H1 (cell line): Measurements from ENCODE around the gene HSPA2. TPM values are rescaled to one million over a fixed set of nuclear protein-coding genes. Genes with fewer than 3 reads are reported as not detected.

Experiments used
- CTCF ChIA-PET: fragments of 300-600 bp; sonication (Branson Sonifier 250); formaldehyde crosslinking; loops from one replicate; lab custom pipeline; 2021; ENCODE audit not compliant: partially characterized antibody; lab: Charles Lee
- POLR2A ChIA-PET: fragments of 300-600 bp; sonication (Branson Sonifier 250); formaldehyde crosslinking; loops from one replicate; lab custom pipeline; 2021; ENCODE audit warnings: inconsistent platforms; ENCODE audit not compliant: partially characterized antibody; lab: Charles Lee
- DNase-seq, 2 experiments: peaks; one replicate each; pipeline versions ENCODE4 v3.0.0 to v3.0.0-alpha.2; 2010 to 2022; ENCODE audit warnings: low spot score in 2 of 2, low read depth in 1 of 2, mixed read lengths in 1 of 2
- FAIRE-seq: peaks from 2 replicates; lab custom pipeline; 2011; peaks lifted over from hg19 to GRCh38; lab: Jason Lieb, UNC
- H2AFZ ChIP-seq: 2 replicates; pipeline ENCODE4 v1.8.1; 2012; ENCODE audit warnings: low read length, inconsistent platforms
- H2AK5ac ChIP-seq: 2 replicates; pipeline ENCODE4 v1.6.1; 2013; ENCODE audit warnings: low read depth, low read length
- H2BK120ac ChIP-seq: replicated peaks from 2 replicates; pipeline ENCODE3; 2013; ENCODE audit warnings: low read depth, low read length, inconsistent platforms
- H2BK12ac ChIP-seq: 2 replicates; pipeline ENCODE4 v1.6.1; 2013; ENCODE audit warnings: low read depth, low read length
- H2BK15ac ChIP-seq: 2 replicates; pipeline ENCODE4 v1.6.1; 2013; ENCODE audit warnings: low read length
- H2BK20ac ChIP-seq: 2 replicates; pipeline ENCODE4 v1.6.1; 2013; ENCODE audit warnings: low read length
- H2BK5ac ChIP-seq: 2 replicates; pipeline ENCODE4 v1.6.1; 2013; ENCODE audit warnings: low read depth, low read length
- H3K14ac ChIP-seq: 2 replicates; pipeline ENCODE4 v1.6.1; 2013; ENCODE audit warnings: inconsistent platforms; ENCODE audit not compliant: insufficient read length
- H3K18ac ChIP-seq: 2 replicates; pipeline ENCODE4 v1.6.1; 2013; ENCODE audit warnings: low read length; ENCODE audit errors: extremely low read depth
- H3K23ac ChIP-seq: 2 replicates; pipeline ENCODE4 v1.6.1; 2013; ENCODE audit warnings: inconsistent platforms; ENCODE audit not compliant: insufficient read length
- H3K23me2 ChIP-seq: 2 replicates; pipeline ENCODE4 v1.6.1; 2013; ENCODE audit warnings: low read depth, low read length
- H3K27ac ChIP-seq: 2 replicates; pipeline ENCODE4 v1.6.1; 2011; ENCODE audit warnings: low read depth, low read length, inconsistent platforms
- H3K27me3 ChIP-seq, 4 experiments: replicated peaks in 1 of 4; 1 replicate in 1 of 4; 2 replicates in 3 of 4; pipeline versions ENCODE4 v1.6.1 to v1.8.1; 2011 to 2013; ENCODE audit warnings: low read length in 3 of 4, mild to moderate bottlenecking in 3 of 4, inconsistent platforms in 2 of 4, mixed read lengths in 2 of 4, moderate library complexity in 1 of 4; ENCODE audit not compliant: control insufficient read depth in 3 of 4, insufficient read depth in 3 of 4; ENCODE audit errors: extremely low read depth in 1 of 4
- H3K36me3 ChIP-seq, 4 experiments: 2 replicates each; pipeline versions ENCODE4 v1.6.1 to v1.8.1; 2011 to 2013; ENCODE audit warnings: mild to moderate bottlenecking in 4 of 4, low read length in 3 of 4, moderate library complexity in 2 of 4, control low read depth in 1 of 4, inconsistent platforms in 1 of 4; ENCODE audit not compliant: insufficient read depth in 4 of 4, control insufficient read depth in 2 of 4
- H3K4ac ChIP-seq: replicated peaks from 2 replicates; pipeline ENCODE3; 2013; ENCODE audit warnings: low read length, low read depth, mixed read lengths, inconsistent platforms; ENCODE audit not compliant: insufficient read length
- H3K4me1 ChIP-seq, 4 experiments: replicated peaks in 1 of 4; 1 replicate in 1 of 4; 2 replicates in 3 of 4; pipeline versions ENCODE4 v1.6.1 to v1.8.1; 2011 to 2013; ENCODE audit warnings: low read length in 3 of 4, inconsistent platforms in 2 of 4, mixed read lengths in 1 of 4; ENCODE audit not compliant: insufficient read depth in 4 of 4, control insufficient read depth in 3 of 4
- H3K4me2 ChIP-seq, 2 experiments: 2 replicates each; pipeline versions ENCODE4 v1.6.1 to v1.8.1; 2011 to 2013; ENCODE audit warnings: low read depth in 2 of 2, low read length in 2 of 2, control low read depth in 1 of 2, inconsistent platforms in 1 of 2, mild to moderate bottlenecking in 1 of 2; ENCODE audit not compliant: insufficient read depth in 1 of 2
- H3K4me3 ChIP-seq, 4 experiments: fragments of 200-600, 300-600 bp in 1 of 4; sonication (generic), shearing (Covaris generic), sonication (Bioruptor Twin) in 1 of 4; 2 replicates each; pipeline versions ENCODE4 v1.5.1 to v1.8.1; 2011 to 2016; ENCODE audit warnings: low read length in 4 of 4, low read depth in 3 of 4, control low read depth in 2 of 4, inconsistent platforms in 2 of 4, mild to moderate bottlenecking in 2 of 4, mixed read lengths in 1 of 4, moderate library complexity in 1 of 4; ENCODE audit not compliant: insufficient read depth in 2 of 4; ENCODE audit errors: extremely low read depth in 1 of 4
- H3K56ac ChIP-seq: replicated peaks from 2 replicates; pipeline ENCODE3; 2013; ENCODE audit warnings: low read depth, mild to moderate bottlenecking, mixed read lengths, low read length, inconsistent platforms; ENCODE audit not compliant: insufficient read length
- H3K79me1 ChIP-seq: 2 replicates; pipeline ENCODE4 v1.6.1; 2013; ENCODE audit warnings: low read depth, low read length, control low read depth
- H3K79me2 ChIP-seq, 2 experiments: 2 replicates each; pipeline versions ENCODE4 v1.6.1 to v1.8.1; 2012 to 2013; ENCODE audit warnings: low read length in 2 of 2, mild to moderate bottlenecking in 2 of 2, inconsistent platforms in 1 of 2; ENCODE audit not compliant: insufficient read depth in 2 of 2, control insufficient read depth in 1 of 2
- H3K9ac ChIP-seq, 4 experiments: replicated peaks in 1 of 4; 1 replicate in 1 of 4; 2 replicates in 3 of 4; pipeline versions ENCODE4 v1.6.1 to v1.8.1; 2011 to 2013; ENCODE audit warnings: low read depth in 3 of 4, low read length in 3 of 4, control low read depth in 2 of 4, mild to moderate bottlenecking in 2 of 4, moderate library complexity in 2 of 4, inconsistent platforms in 1 of 4; ENCODE audit errors: extremely low read depth in 1 of 4
- H3K9me3 ChIP-seq, 2 experiments: 2 replicates each; pipeline versions ENCODE4 v1.6.1 to v1.8.1; 2012 to 2013; ENCODE audit warnings: mild to moderate bottlenecking in 2 of 2, moderate library complexity in 2 of 2, control low read depth in 1 of 2, inconsistent platforms in 1 of 2, low read depth in 1 of 2, low read length in 1 of 2, mixed read lengths in 1 of 2; ENCODE audit not compliant: insufficient read depth in 2 of 2
- H4K20me1 ChIP-seq, 2 experiments: replicated peaks in 1 of 2; 2 replicates each; pipeline versions ENCODE3 to v1.8.1; 2011 to 2013; ENCODE audit warnings: inconsistent platforms in 2 of 2, low read length in 2 of 2, mild to moderate bottlenecking in 1 of 2; ENCODE audit not compliant: insufficient read depth in 2 of 2, control insufficient read depth in 1 of 2
- H4K5ac ChIP-seq: 2 replicates; pipeline ENCODE4 v1.6.1; 2013; ENCODE audit warnings: low read length, low read depth, mixed read lengths, inconsistent platforms; ENCODE audit not compliant: insufficient read length
- H4K8ac ChIP-seq: 2 replicates; pipeline ENCODE4 v1.8.0; 2013; ENCODE audit warnings: mild to moderate bottlenecking, moderate library complexity, low read length, inconsistent platforms; ENCODE audit not compliant: insufficient read depth; ENCODE audit errors: extremely low read depth
- H4K91ac ChIP-seq: replicated peaks from 2 replicates; pipeline ENCODE3; 2013; ENCODE audit warnings: low read length, mixed read lengths, inconsistent platforms; ENCODE audit not compliant: insufficient read length
- CHD1 ChIP-seq: IDR thresholded peaks from 2 replicates; pipeline ENCODE4 v1.6.1; 2012; ENCODE audit warnings: low read depth, low read length, improper control_type of control experiment
- CTBP2 ChIP-seq: IDR thresholded peaks from 2 replicates; pipeline ENCODE4 v1.7.0; 2011; ENCODE audit warnings: borderline replicate concordance, mild to moderate bottlenecking, moderate library complexity, mixed read lengths, low read length; ENCODE audit not compliant: insufficient read depth, insufficient read length
- GABPA ChIP-seq: IDR thresholded peaks from 2 replicates; pipeline ENCODE4 v1.6.1; 2011; ENCODE audit warnings: mild to moderate bottlenecking, low read length, moderate library complexity, borderline replicate concordance; ENCODE audit not compliant: insufficient read depth
- KDM1A ChIP-seq: fragments of 200-600, 300-600 bp; sonication (generic); IDR thresholded peaks from 2 replicates; pipeline ENCODE4 v1.7.1; 2016; ENCODE audit warnings: mild to moderate bottlenecking, low read length, borderline replicate concordance
- RBBP5 ChIP-seq: IDR thresholded peaks from 2 replicates; pipeline ENCODE4 v1.7.1; 2012; ENCODE audit warnings: low read depth, mild to moderate bottlenecking, inconsistent platforms, low read length, moderate library complexity, borderline replicate concordance
- RFX5 ChIP-seq: IDR thresholded peaks from 2 replicates; pipeline ENCODE4 v1.6.1; 2011; ENCODE audit warnings: low read depth, low read length, improper control_type of control experiment, borderline replicate concordance
- RNF2 ChIP-seq: fragments of 200-900, 300-1000 bp; sonication (generic); IDR thresholded peaks from 2 replicates; pipeline ENCODE4 v1.7.1; 2016; ENCODE audit warnings: borderline replicate concordance, low read depth, mild to moderate bottlenecking, antibody characterized with exemption, low read length; ENCODE audit not compliant: poor library complexity, severe bottlenecking; ENCODE audit errors: missing control alignments
- SIN3A ChIP-seq, 2 experiments: IDR thresholded peaks in 1 of 2; conservative IDR thresholded peaks in 1 of 2; 2 replicates each; pipeline ENCODE4 v1.6.1; 2011 to 2012; ENCODE audit warnings: low read length in 2 of 2, improper control_type of control experiment in 1 of 2, low read depth in 1 of 2, mild to moderate bottlenecking in 1 of 2
- SP4 ChIP-seq: IDR thresholded peaks from 2 replicates; pipeline ENCODE4 v1.6.1; 2012; ENCODE audit warnings: low read length, inconsistent platforms
- SRF ChIP-seq: IDR thresholded peaks from 2 replicates; pipeline ENCODE4 v1.6.1; 2011; ENCODE audit warnings: mild to moderate bottlenecking, low read depth, low read length, moderate library complexity
- TAF1 ChIP-seq: IDR thresholded peaks from 2 replicates; pipeline ENCODE4 v1.6.1; 2011; ENCODE audit warnings: mild to moderate bottlenecking, low read depth, low read length
- WGBS, 2 experiments: shearing (Covaris generic) in 1 of 2; methylation state at CpG; one replicate each; pipeline versions ENCODE4 v1.1.6 to v1.1.7; 2013 to 2015; ENCODE audit warnings: low lambda C conversion rate in 2 of 2, mixed read lengths in 2 of 2, inconsistent platforms in 1 of 2, low coverage in 1 of 2, missing lambda C conversion rate in 1 of 2; ENCODE audit not compliant: insufficient replicate concordance in 2 of 2, insufficient coverage in 1 of 2, insufficient read length in 1 of 2; ENCODE audit errors: extremely low coverage in 1 of 2, missing lambda C conversion rate in 1 of 2; 5-methylcytosine and 5-hydroxymethylcytosine counted together
- polyA plus RNA-seq, 7 experiments: library from polyadenylated mRNA; depleted of rRNA in 3 of 7; stranded (reverse) in 5 of 7; unstranded in 2 of 7; fragments of >200 nt in 5 of 7; fragments of 200-250 nt in 2 of 7; gene quantifications; 1 replicate in 5 of 7; 2 replicates in 1 of 7; 4 replicates in 1 of 7; pipeline versions ENCODE4 v1.2.1 to v1.2.3, GENCODE V29; 2011 to 2013; ENCODE audit warnings: missing spikeins in 2 of 7, mixed read lengths in 2 of 7
- total RNA-seq: library from RNA; stranded (reverse); fragmentation: NEBNext Ultra II Directional; extraction: Animal tissue kit (Norgen Biotek cat#: 25700); gene quantifications from 2 replicates; pipeline ENCODE4 v1.2.1, GENCODE V29; 2021

Gene HSPA2
- total and polyA plus RNA-seq, 2 of the 8 experiments (the other 6 are each of a cell fraction or from before 2014, with no cell fraction given), result 30.5 to 82.9 TPM

DNA sequence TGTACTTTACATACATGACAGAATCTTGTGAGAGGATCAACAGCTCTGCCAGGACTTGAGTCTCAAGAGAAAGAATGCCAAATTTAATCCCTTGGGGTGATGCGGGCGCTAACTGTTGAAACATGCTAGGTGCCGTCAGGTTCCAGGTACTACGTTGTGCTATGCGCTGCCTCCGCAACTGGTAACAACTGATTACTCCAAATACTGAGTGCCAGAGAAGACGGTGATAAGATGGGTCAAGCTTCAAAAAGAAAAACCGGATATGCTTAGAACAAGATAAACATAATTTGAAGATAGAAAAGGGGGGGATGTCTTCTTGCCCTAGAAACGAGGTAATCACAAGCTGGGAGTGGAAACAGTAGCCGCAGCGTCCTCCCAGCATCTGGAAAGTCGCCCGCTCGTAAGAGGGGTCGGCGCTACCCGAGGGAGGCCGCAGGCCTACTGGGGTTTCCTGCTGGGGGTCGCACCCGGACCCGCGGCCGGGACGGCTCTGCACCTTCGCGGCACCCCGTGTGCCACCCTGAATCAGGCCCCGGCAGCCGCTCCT, 37.6 kb upstream of the HSPA2 start:
- peak overlapping the region; percentile 97 for H3K4me2 ChIP-seq
- TF ChIP-seq SRF, result no peak
- no peak for TF ChIP-seq RNF2
- TF ChIP-seq KDM1A, result no peak
- TF ChIP-seq SIN3A (conservative IDR thresholded peaks at IDR 0.05 in 1 of 2, IDR thresholded peaks at IDR 0.05 in 1 of 2; ENCODE audit: low read depth in 1 of 2, low read length in 2 of 2), result peak in 1 of 2 experiments; percentile 44; a peak in 1 of 4 replicates
- TF ChIP-seq SP4, result no peak
- TF ChIP-seq RBBP5, result no peak
- no peak for TF ChIP-seq CHD1
- 0 out of 2 replicates have a peak, but pooled peaks have one; percentile 8 for TF ChIP-seq GABPA
- no peak for TF ChIP-seq CTBP2
- TF ChIP-seq TAF1, result no peak
- no peak for TF ChIP-seq RFX5

More for the DNA sequence above, 37.6 kb upstream of the HSPA2 start:
- Histone ChIP-seq H3K27ac (peak overlapping the region; percentile 96), H2BK20ac (no peak overlapping the region), H3K36me3 (no peaks in the 10 kb centered on the region; a peak in 1 of 8 replicates), H4K8ac (peak overlapping the region; percentile 99; the same call in 1 of the 2 replicates), H3K4me1 (peaks cover 2 to 10% (median 8%) of the 10 kb centered on the region in 4 experiments; a peak in 4 of 7 replicates), H3K14ac (peak overlapping the region; percentile 70), H3K18ac (no peak overlapping the region; the same call in 1 of the 2 replicates), H3K79me2 (peaks cover 11 to 63% of the 10 kb centered on the region in 2 experiments; a peak in 3 of 4 replicates), H2AFZ (peak overlapping the region; percentile 21; the same call in 1 of the 2 replicates), H4K5ac (peak overlapping the region; percentile 91), H2BK12ac (peak overlapping the region; percentile 3), H4K91ac (peak overlapping the region; percentile 34), H3K27me3 (no peaks in the 10 kb centered on the region), H2AK5ac (no peak overlapping the region), H3K23ac (no peak overlapping the region), H4K20me1 (peaks cover 3 to 6% of the 10 kb centered on the region in 2 experiments), H2BK120ac (peak overlapping the region; percentile 73), H3K4me3 (peak overlapping the region; percentile 68 to 93 (median 78)), H2BK5ac (peak overlapping the region; percentile 96), H3K9me3 (no peaks in the 10 kb centered on the region), H3K79me1 (peaks cover 6% of the 10 kb centered on the region), H3K56ac (peak overlapping the region; percentile 81), H2BK15ac (no peak overlapping the region), H3K9ac (peak overlapping the region; percentile 75 to 96 (median 96)), H3K23me2 (peaks cover 19% of the 10 kb centered on the region), H3K4ac (peak overlapping the region; percentile 80)
- ChIA-PET POLR2A (interaction anchor here (0.7 to 4.4 kb wide), 11 partner anchors 8 to 206 kb away, joined by 3 to 52 read pairs (median 3); partner anchors contain the start of genes AKAP5 and HSPA2), CTCF (interaction anchor here (0.6 to 1.7 kb wide), 8 partner anchors 9 to 268 kb away, joined by 3 to 4 read pairs (median 3); no protein-coding TSS in a partner anchor)
- 10% methylated on average over 29 of the region's 29 CpGs; no CpG with 5 or more reads in 1 of the 2 experiments for WGBS, 2 experiments
- FAIRE-seq, result no peak
- no peak for DNase-seq
